RWPE2 (cell line): ENCODE results near the gene MLPH.

Experiments
- ATAC-seq: fragments of 200-7000 bp; cut with Tn5 transposase; 3 replicates; pipeline ENCODE4 v1.9.1; 2021; ENCODE audit warnings: low read depth
- DNase-seq: peaks from one replicate; pipeline ENCODE4 v3.0.0-alpha.2; 2020; ENCODE audit warnings: low spot score
- H3K27ac ChIP-seq: fragments of 450-650 bp; 2 replicates; pipeline ENCODE4 v1.5.1; 2017; ENCODE audit warnings: mild to moderate bottlenecking; ENCODE audit not compliant: poor library complexity, severe bottlenecking
- H3K27me3 ChIP-seq: fragments of 250-450 bp; sonication (Bioruptor Pico); 2 replicates; pipeline ENCODE4 v1.5.1; 2021; ENCODE audit warnings: mild to moderate bottlenecking, moderate library complexity; ENCODE audit not compliant: insufficient read depth, poor library complexity, severe bottlenecking
- H3K36me3 ChIP-seq: fragments of 250-450 bp; sonication (Bioruptor Pico); 2 replicates; pipeline ENCODE4 v1.5.1; 2020; ENCODE audit warnings: low read depth, mild to moderate bottlenecking, moderate library complexity
- H3K4me1 ChIP-seq: fragments of 250-450 bp; sonication (Bioruptor Pico); 2 replicates; pipeline ENCODE4 v1.5.1; 2021; ENCODE audit warnings: mild to moderate bottlenecking, moderate library complexity; ENCODE audit not compliant: insufficient read depth, poor library complexity, severe bottlenecking
- H3K4me3 ChIP-seq: fragments of 250-450 bp; sonication (Bioruptor Pico); 2 replicates; pipeline ENCODE4 v1.5.1; 2021; ENCODE audit warnings: mild to moderate bottlenecking, moderate library complexity; ENCODE audit not compliant: severe bottlenecking
- H3K9me3 ChIP-seq: fragments of 250-450 bp; sonication (Bioruptor Pico); 2 replicates; pipeline ENCODE4 v1.5.1; 2021; ENCODE audit warnings: mild to moderate bottlenecking, moderate library complexity; ENCODE audit not compliant: severe bottlenecking
- TF ChIP-seq, protein P1 (sequence below): fragments of 450-650 bp; IDR thresholded peaks from one replicate; pipeline ENCODE4 v1.5.1; 2017; ENCODE audit warnings: mild to moderate bottlenecking, moderate library complexity; ENCODE audit not compliant: poor library complexity, severe bottlenecking

The MLPH gene

DNA sequence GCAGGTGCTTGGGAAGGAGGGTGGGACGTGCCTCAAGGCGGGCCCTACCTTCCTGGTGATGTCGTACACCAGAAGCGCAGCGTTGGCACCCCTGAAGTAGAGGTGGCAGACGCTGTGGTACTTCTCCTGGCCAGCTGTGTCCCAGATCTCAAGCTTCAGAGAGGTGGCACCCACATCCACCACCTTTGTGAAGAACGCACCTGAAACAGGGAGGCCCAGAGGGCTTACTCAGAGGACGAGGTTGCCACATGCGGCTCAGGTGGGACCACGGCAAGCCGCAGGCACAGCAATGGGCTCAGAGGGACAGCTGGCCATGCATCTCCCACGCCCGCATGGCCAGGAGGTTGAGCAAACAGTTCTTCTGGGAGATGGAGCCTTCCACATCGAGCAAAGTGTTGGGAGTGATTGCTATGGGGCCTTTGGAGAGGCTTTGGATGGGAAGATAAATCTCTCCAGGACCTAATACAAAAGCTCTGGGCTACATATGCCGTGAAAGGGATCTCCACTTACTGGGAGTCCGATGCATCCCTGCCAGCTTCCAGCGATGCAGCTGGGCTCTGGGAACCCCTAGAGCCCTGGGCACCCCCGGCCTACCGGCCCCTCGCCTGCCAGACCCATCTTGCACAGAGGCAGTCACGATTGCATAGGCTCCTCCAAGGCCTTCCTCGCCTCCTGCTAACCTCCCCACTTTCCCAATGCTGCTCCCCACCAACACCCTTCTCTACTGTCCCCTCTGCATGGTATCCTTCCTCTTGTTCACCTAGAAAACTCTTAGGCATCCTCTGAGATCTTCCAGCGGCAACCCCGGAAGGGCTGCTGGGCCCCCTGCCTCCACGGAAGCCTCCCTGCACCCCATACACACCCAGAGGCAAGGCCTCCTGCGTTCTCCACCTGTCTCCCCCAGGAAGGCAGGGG lies 91.2 kb downstream of the MLPH start:
- H3K27ac ChIP-seq: no peak overlapping the region
- no peak for ATAC-seq
- TF ChIP-seq, protein P1, sequence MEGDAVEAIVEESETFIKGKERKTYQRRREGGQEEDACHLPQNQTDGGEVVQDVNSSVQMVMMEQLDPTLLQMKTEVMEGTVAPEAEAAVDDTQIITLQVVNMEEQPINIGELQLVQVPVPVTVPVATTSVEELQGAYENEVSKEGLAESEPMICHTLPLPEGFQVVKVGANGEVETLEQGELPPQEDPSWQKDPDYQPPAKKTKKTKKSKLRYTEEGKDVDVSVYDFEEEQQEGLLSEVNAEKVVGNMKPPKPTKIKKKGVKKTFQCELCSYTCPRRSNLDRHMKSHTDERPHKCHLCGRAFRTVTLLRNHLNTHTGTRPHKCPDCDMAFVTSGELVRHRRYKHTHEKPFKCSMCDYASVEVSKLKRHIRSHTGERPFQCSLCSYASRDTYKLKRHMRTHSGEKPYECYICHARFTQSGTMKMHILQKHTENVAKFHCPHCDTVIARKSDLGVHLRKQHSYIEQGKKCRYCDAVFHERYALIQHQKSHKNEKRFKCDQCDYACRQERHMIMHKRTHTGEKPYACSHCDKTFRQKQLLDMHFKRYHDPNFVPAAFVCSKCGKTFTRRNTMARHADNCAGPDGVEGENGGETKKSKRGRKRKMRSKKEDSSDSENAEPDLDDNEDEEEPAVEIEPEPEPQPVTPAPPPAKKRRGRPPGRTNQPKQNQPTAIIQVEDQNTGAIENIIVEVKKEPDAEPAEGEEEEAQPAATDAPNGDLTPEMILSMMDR: no peak

GRCh38 chr2:237581326-237581725 lies 94.3 kb downstream of the MLPH start:
- no peak overlapping the region for H3K27ac ChIP-seq
- H3K36me3 ChIP-seq: no peaks in the 10 kb centered on the region
- TF ChIP-seq, protein P1: no peak
- DNase-seq (no peak), ATAC-seq (no peak)
- no peaks in the 10 kb centered on the region for H3K9me3 ChIP-seq
- no peak overlapping the region for H3K4me3 ChIP-seq
- H3K4me1 ChIP-seq: no peaks in the 10 kb centered on the region
- H3K27me3 ChIP-seq: no peaks in the 10 kb centered on the region

More for the DNA sequence above, 91.2 kb downstream of the MLPH start:
- Histone ChIP-seq H3K4me3 (no peak overlapping the region), H3K4me1 (peaks cover 14% of the 10 kb centered on the region), H3K27me3 (no peaks in the 10 kb centered on the region), H3K9me3 (no peaks in the 10 kb centered on the region), H3K36me3 (no peaks in the 10 kb centered on the region)
- no peak for DNase-seq

DNA sequence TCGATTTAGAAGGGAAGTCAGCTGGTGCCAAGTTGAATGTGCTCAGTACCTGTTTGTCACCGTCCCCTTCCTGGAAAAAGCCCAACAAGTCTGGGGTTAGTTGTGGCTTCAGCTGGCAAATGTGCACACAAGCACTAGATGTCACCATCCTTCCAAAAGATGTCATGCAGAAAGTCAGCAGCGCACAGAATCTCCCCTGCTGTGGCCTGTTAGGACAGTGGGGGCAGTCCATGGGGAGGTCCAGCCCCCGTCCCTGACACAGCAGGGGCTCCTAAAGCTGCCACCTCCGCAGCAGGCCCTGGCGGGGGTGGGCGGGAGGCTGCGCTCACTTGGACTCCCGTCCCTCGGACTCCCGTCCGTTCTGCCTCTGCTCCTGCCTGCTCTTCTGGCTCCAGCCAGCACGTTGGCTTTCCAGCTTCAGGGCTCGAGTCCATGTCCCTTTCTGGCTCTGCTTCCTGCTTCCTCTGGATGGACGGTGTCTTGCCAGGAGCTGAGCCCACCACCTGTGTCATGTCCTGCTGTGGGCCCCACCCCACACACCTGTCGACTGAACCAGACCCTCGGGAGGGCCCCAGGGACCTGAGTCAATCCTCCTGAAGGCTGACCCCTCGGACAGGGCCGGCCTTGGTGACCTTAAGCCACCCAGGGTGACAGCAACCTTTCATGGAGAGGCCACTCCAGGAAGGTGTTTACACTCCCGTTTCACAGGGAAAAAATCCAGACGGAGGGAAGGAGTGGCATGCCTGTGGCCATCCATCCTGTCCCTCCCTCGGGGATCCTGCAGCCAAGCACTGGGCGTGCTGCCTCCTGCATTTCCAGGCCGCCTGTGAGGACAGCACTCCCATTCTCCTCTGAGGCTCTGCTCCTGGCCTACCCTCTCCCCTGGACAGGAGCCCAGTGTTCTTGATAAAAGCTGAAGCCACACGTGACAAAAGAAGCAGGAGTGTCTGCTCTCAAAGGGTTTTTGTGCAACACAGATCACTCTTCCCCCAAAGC lies 95.0 kb downstream of the MLPH start:
- Histone ChIP-seq H3K4me3 (no peak overlapping the region), H3K36me3 (no peaks in the 10 kb centered on the region), H3K9me3 (no peaks in the 10 kb centered on the region), H3K4me1 (no peaks in the 10 kb centered on the region), H3K27ac (no peak overlapping the region), H3K27me3 (no peaks in the 10 kb centered on the region)
- peak; percentile 27 for DNase-seq
- TF ChIP-seq, protein P1: peak; percentile 31
- ATAC-seq: peak; percentile 21; the same call in 1 of the 3 replicates

GRCh38 chr2:237583385-237584295 lies 96.6 kb downstream of the MLPH start:
- H3K9me3 ChIP-seq: no peaks in the 10 kb centered on the region
- H3K27ac ChIP-seq: no peak overlapping the region
- ATAC-seq: no peak
- no peaks in the 10 kb centered on the region for H3K36me3 ChIP-seq
- TF ChIP-seq, protein P1: no peak
- no peak for DNase-seq
- no peak overlapping the region for H3K4me3 ChIP-seq
- no peaks in the 10 kb centered on the region for H3K4me1 ChIP-seq
- H3K27me3 ChIP-seq: no peaks in the 10 kb centered on the region
